Activated effector memory CD4-positive, alpha-beta T cell treated with Interleukin-2 at 50 U/mL for 16 hours (primary cell): ENCODE results near the gene CAMTA1.

Source experiments
- DNase-seq: peaks from one replicate; pipeline ENCODE4 v3.0.0-alpha.2; 2020

CAMTA1 gene

GRCh38 chr1:7430691-7431090, 645.4 kb downstream of the CAMTA1 start:
- no peak for DNase-seq

- DNase-seq = no peak
Observed at GRCh38 chr1:7432102-7432899, 647.0 kb downstream of the CAMTA1 start.

- DNase-seq = no peak
Observed at GRCh38 chr1:7432900-7433380, 647.7 kb downstream of the CAMTA1 start.

- no peak for DNase-seq
Observed at GRCh38 chr1:7434566-7434965, 649.3 kb downstream of the CAMTA1 start.

- DNase-seq = no peak
Observed at GRCh38 chr1:7435276-7436055, 650.2 kb downstream of the CAMTA1 start.

- no peak for DNase-seq
Observed at GRCh38 chr1:7436056-7437005, 651.1 kb downstream of the CAMTA1 start.

- DNase-seq = no peak
Observed at GRCh38 chr1:7437036-7437435, 651.8 kb downstream of the CAMTA1 start.

- no peak for DNase-seq
Observed at GRCh38 chr1:7437608-7438395, 652.5 kb downstream of the CAMTA1 start.

GRCh38 chr1:7438396-7438785, 653.1 kb downstream of the CAMTA1 start:
- DNase-seq = no peak

GRCh38 chr1:7438921-7439655, 653.8 kb downstream of the CAMTA1 start:
- DNase-seq = no peak

GRCh38 chr1:7440154-7440553, 654.9 kb downstream of the CAMTA1 start:
- DNase-seq = no peak

GRCh38 chr1:7441143-7441841, 656.0 kb downstream of the CAMTA1 start:
- no peak for DNase-seq

GRCh38 chr1:7442036-7442435, 656.8 kb downstream of the CAMTA1 start:
- no peak for DNase-seq

- DNase-seq = no peak
Observed at GRCh38 chr1:7442918-7443317, 657.7 kb downstream of the CAMTA1 start.

- DNase-seq = no peak
Observed at GRCh38 chr1:7444363-7444762, 659.1 kb downstream of the CAMTA1 start.

- DNase-seq = no peak
Observed at GRCh38 chr1:7447093-7447492, 661.8 kb downstream of the CAMTA1 start.

- no peak for DNase-seq
Observed at GRCh38 chr1:7447736-7448135, 662.5 kb downstream of the CAMTA1 start.

- DNase-seq = no peak
Observed at GRCh38 chr1:7448986-7449385, 663.7 kb downstream of the CAMTA1 start.

- DNase-seq = no peak
Observed at GRCh38 chr1:7449750-7450149, 664.5 kb downstream of the CAMTA1 start.

- DNase-seq = no peak
Observed at GRCh38 chr1:7450838-7451237, 665.6 kb downstream of the CAMTA1 start.

GRCh38 chr1:7453038-7453437, 667.8 kb downstream of the CAMTA1 start:
- no peak for DNase-seq
